GM18951 (cell line): ENCODE results near the gene SNX1.
"Not testable (repeated sequence)": the region's sequence is repeated elsewhere in the genome, so short reads cannot be mapped to it uniquely, and the experiment has no call there.

Source experiments
- POLR2A ChIP-seq: IDR thresholded peaks from 4 replicates; pipeline ENCODE4 v1.6.1; 2011; ENCODE audit warnings: mild to moderate bottlenecking; ENCODE audit not compliant: insufficient read length, insufficient read depth; ENCODE audit errors: extremely low read depth
- in situ Hi-C: fragments of 300-500 bp; cut with MboI; formaldehyde crosslinking; loops from one replicate; pipeline ENCODE4 v1.12.0; 2022; ENCODE audit warnings: low sequenced_read_pairs, mixed read lengths, inconsistent platforms; ENCODE audit not compliant: unreplicated experiment

Gene SNX1

DNA sequence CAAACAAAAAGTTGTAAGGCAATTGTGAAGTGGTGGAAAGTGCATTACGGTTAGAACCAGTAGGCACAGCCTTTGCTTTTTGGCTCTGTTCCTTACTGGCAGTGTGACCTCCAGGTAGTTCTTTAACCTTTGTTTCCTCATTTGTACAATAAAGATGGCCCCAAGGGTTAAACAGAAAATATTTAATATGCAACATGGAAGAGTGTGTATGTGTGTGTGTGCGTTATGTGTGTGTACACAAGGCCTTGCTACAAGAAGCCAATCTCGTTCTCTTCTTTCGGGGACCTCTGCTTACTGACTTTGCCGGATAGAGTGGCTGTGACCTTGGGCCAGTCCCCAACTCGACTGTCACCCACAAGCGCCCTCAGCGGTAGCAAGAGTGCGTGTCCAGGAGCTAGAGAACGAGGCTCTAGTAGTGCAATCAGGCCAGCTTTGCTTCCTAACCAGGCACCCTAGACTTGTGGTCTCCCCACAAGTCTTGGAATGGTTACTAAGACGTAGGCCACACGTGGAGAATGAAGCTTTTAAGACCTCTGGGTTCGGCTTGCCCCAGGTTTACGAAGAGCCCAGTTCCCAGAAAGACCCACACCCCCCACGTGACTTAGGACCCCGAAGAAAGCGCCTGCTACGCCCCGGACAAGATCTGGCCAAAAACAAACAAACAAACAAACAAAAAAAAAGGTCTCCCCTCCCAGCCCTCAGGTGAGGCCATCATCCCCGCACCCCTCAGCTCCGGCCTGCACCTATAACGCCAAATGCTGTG lies 2.7 kb upstream of the SNX1 start:
- in situ Hi-C loops, result no loop called here
- no peak for TF ChIP-seq POLR2A

DNA sequence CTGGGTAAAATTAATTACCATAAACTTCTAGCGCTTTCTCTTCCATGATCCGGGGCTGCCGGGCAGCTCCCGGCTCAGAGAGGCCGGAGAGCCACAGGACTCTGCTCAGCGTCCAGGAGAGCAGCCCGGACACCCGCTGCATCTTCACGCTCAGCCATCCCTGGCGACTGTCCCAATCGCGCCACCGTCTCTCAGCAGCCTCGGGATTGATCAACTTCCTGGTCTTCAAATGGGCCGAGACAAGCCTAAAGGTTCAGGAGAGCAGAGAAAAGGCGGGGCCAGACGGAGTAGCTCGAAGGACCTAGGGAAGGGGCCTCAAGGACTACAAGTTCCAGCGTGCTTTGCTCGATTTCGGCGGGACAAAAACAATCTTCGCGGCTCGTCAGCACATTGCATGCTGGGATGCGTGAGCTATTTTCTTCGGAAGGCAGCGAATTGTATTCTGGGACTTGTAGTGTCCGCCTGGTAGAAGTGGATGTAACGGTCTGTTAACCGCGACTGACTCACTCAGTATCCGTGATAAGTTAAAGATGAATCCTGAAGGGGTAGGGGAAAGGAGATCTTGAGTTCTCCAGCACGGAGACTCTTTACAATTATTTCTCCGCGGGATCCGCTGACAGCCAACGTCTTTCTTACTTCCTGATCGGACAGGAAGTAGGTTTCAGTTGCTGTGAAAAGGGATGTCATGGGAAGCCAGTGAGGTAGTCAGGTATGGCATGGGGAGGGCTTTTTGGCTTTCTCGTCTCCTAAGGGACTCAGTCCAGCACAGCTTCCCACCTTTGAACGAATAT lies 2.0 kb upstream of the SNX1 start, which contains the start of gene CIAO2A:
CIAO2A (minus strand) TSS at position 212 of the 791 bp plus-strand sequence; CDS start at position 142, 70 bp downstream.
- TF ChIP-seq POLR2A, result peak; percentile 68
- in situ Hi-C loops, result no loop called here

DNA sequence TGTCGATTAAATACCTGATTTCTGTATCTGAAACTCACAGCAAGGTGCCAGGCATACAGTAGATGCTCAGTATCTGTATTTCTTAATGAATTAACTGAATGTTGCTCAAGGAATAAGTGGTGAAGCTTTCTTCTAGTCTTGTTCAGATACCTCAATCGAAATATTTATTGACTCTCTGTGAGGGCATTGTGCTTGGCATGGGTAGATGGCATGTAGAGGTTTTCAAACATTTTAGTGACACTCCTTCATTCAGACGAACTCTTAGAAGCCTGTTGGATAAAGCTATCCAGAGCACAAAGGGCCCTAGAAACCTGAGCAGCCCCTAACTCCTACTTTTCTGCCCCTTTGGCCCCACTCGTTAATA lies 369 bp upstream of the SNX1 start:
- in situ Hi-C loops, result no loop called here
- TF ChIP-seq POLR2A, result no peak

DNA sequence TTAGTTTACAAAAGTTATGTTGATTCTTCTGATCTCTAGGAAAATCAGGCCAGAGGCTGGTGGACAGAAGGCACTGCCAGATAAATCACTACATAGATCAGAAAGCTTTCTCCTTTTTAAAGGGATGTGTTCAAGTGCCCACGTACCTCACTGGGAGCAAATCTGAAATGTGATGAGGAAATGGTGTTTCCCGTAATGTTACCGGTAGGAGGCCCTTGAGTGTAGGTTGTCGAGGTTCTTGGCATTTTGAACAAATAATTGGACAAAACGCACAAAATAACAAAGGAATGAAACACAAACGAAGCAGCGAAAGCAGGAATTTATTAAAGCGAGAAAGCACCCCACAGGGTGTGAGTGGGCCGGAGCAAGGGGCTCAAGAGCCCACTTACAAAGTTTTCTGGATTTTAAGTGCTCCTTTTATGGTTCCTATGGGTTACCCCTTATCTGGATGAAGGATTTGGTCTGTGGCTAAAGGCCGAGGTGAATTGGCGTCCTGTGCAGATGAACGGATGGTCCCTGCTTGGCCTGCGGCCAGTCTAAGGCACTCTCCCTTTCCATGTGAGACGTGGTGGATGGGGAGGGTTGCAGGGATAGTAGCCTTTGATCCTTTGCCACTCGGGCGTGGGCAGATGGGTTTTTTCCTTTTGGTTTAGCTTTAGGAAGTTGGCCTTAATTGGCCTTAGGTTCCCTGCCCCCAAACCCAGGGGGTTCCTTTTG lies 1.0 kb downstream of the SNX1 start:
- in situ Hi-C loops, result no loop called here

DNA sequence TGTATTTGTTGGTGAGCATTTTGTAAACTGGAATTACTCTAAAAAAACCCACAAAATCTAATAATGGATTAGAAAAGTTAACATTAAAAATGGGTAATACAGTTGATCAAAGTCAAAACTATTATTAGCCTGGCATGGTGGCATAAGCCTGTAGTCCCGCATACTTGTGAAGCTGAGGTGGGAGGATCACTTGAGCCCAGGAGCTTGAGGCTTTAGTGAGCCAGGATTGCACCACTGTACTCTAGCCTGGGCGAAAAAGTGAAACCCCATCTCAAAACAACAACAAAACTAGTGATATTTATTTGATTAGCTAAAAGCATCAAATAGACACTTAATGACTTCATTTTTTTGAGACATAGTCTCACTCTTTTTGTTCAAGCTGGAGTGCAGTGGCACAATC lies 3.6 kb downstream of the SNX1 start:
- no peak for TF ChIP-seq POLR2A
- in situ Hi-C loops, result no loop called here

More for the DNA sequence above, 1.0 kb downstream of the SNX1 start:
- TF ChIP-seq POLR2A, result no peak

DNA sequence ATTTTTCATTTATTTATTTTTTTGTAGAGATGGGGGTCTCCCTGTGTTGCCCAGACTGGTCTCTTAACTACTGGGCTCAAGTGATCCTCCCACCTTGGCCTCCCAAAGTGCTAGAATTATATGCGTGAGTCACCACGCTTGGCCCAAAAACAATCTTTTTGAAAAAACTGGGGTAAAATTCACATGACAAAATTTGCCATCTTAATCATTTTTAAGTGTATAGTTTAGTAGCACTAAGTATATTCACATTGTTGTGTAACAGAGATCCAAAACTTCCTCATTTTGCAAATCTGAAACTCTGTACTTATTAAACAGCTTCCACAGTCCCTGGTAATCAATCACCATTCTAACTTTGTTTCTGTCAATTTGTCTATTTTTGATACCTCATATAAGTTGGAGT lies 5.2 kb downstream of the SNX1 start:
- in situ Hi-C loops, result no loop called here
- TF ChIP-seq POLR2A, result no peak

DNA sequence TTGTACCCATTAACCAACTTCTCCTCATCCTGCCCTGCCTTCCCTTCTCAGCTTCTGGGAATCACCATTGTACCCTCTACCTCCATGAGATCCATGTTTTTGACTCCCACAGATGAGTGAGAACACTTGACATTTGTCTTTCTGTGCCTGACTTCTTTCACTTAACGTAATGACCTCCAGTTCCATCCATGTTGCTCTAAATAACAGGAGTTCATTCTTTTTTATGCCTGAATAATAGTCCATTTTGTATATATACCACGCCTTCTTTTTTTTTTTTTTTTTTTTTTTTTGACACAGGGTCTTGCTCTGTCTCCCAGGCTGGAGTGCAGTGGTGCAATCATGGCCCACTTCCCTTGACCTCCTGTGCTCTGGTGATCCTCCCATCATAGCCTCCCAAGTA lies 6.7 kb downstream of the SNX1 start:
- in situ Hi-C loops, result no loop called here
- TF ChIP-seq POLR2A, result no peak

DNA sequence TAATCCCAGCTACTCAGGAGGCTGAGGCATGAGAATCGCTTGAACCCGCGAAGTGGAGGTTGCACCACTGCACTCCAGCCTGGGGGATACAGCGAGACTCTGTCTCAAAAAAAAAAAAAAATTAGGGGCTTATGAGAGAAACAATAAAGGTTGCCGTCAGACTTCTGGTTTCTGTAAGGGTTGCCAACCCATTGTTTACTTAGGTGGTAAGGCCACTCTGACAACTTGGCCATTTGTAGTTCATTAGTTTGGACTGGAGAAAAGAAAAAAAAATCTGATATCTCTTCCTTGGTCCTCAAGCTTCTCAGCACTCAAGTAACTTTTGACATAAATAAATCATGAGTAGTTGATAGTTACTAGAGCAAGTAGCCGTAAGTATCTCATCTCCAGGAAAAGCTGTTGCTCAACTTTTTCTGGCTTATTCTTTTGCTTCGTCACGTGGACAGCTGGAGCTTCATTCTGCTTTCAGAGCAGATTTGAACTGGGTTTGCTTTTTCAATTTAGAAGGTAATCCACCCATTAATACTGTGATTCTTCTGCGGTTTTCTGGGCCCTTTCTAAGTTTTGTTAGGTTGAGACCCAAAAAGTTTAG lies 9.4 kb downstream of the SNX1 start:
- in situ Hi-C loops, result no loop called here
- no peak for TF ChIP-seq POLR2A

DNA sequence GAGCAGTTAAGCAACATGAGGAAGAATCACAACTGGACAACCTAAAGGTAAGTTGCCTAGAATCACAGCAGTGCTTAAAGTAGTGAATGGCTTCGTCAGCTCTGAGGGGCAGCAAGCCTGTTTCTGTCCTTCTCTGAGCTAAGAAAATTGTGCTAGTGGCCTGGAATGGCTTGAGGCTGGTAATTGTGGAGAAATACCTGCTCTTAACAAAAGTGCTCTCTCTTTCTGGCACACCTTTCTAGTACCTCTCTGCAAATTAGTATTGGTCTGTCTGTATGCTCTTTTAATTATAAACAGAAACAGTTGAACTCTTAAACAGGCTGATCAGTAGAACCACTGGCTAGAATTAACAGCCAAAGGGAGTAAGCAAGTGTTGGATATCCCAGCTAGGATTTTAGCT lies 11.6 kb downstream of the SNX1 start:
- in situ Hi-C loops, result no loop called here
- TF ChIP-seq POLR2A, result no peak

DNA sequence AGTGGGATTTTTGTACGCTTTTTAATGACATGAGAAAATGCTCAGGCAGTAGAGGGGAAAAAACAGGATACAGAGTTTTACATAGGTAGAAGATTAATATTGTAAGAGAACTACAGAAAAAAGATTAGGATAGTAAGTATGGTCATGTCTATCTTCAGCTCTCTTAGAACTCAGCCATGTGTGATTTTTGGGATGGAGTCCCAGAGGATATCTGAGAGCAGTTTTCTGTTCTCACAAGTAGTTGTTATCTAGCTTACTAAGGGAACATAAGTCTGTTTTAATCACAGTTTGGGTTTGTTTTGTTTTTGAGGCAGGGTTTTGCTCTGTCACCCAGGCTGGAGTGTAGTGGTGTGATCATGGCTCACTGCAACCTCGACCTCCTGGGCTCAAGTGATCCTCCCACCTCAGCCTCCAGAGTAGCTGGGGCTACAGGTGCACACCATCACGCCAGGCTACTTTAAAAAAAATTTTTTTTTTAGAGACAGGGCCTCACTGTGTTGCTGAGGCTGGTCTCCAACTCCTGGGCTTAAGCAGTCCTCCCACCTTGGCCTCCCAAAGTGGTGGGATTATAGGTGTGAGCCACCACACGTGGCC lies 14.4 kb downstream of the SNX1 start:
- in situ Hi-C loops, result not testable (repeated sequence)

DNA sequence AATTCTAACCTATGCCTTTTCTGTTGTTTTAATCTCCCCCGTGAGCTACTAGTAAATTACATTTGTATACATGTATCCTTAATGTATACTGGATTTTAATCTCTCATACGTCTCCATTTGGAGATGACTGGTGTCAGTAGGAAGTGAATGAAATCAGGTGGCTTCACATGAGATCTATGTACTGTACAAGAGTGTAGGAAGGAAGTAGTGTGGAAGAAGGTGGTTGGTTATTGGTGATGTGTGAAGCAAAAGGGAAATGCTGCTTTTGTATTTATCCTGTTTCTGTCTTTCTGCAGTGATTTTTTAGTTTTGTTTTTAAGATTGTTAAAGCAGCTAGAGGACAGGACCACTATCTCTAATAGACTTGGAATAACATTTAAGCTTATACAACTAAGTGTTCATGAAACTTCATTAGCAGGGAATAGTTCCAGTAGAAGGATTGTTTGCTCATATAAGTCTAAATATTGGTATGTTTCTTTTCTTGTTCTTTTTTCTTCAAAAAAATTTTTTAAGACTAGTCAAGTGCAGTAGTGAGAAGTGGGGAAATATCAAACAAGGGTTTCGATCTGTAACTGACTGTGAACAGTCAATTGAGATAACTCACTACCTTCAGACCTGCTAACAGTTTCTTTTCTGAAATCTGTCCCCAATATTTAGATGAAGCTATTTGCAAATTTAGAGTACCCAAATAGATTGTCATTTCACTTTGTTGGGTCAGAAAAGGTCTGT lies 15.3 kb downstream of the SNX1 start:
- in situ Hi-C loops, result no loop called here
- no peak for TF ChIP-seq POLR2A

DNA sequence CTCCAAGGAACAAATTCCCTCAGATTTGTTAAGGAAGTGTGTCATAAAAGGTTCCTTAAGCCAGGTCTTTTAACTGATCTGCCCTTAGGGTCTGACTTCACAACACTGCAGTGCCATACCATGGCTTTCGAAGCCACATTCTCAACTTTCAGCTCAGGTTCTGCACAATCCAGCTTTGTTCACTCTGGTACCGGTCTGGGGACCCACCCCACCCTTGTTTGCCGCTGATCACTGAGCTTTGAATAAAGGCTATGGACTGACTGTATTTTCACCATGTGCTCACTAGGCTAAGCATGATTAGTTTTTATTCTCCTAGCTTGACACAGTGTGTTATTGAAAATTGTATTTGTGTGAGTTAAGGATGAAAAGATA lies 15.9 kb downstream of the SNX1 start:
- no peak for TF ChIP-seq POLR2A
- in situ Hi-C loops, result no loop called here
